HG03575 (cell line): Measurements from ENCODE around the gene ANKFY1.
"Not testable (repeated sequence)": the region's sequence is repeated elsewhere in the genome, so short reads cannot be mapped to it uniquely, and the experiment has no call there.

ENCODE experiments used
- ATAC-seq: cut with Tn5 transposase; IDR thresholded peaks from one replicate; pipeline ENCODE4 v1.9.1; 2021; ENCODE audit not compliant: unreplicated experiment, insufficient number of reproducible peaks, low FRiP score; ENCODE audit errors: extremely low read depth

Gene ANKFY1

DNA sequence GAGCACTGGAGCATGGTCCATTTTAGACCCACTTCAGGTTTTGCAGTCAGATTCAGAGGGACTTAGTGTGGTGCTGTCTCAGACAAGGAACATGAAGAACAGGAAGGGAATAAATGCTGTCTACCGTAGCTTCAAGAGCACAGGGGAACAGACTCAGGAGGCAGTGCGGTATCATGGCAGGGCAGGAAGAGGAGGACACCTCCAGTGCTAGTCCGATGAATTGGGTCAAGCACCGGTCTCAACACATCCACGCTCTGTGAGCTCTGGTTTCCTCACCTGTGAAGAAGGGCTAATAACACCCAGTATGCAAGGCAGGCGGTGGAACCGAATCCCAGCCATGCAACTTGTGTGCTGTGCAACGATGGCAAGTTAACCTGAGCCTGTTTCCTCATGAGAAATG, 3.6 kb upstream of the ANKFY1 start:
- no peak for ATAC-seq

DNA sequence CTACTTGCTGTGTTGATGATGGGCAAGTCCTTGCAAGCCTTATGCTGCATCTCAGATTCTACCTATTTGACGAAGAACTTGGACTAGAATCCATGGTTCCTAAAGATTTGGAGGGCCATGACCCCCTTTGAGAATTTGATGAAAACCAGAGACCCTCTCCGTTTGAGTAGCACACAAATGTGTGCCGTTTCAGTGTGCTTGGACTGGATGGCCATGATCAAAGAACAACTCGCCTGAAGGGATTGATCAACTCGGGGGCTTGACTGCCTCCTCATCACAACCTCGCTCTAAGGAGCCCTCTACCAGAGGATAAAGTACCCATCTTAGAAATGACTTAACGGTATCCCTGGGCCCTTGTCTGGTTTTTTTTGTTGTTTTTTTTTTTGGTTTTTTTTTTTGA, 2.8 kb upstream of the ANKFY1 start:
- no peak for ATAC-seq

- ATAC-seq, result no peak
Observed at GRCh38 chr17:4262703-4263102, 1.1 kb downstream of the ANKFY1 start.

- no peak for ATAC-seq
Observed at GRCh38 chr17:4261452-4261851, 2.3 kb downstream of the ANKFY1 start.

GRCh38 chr17:4258867-4259266, 4.9 kb downstream of the ANKFY1 start:
- no peak for ATAC-seq

DNA sequence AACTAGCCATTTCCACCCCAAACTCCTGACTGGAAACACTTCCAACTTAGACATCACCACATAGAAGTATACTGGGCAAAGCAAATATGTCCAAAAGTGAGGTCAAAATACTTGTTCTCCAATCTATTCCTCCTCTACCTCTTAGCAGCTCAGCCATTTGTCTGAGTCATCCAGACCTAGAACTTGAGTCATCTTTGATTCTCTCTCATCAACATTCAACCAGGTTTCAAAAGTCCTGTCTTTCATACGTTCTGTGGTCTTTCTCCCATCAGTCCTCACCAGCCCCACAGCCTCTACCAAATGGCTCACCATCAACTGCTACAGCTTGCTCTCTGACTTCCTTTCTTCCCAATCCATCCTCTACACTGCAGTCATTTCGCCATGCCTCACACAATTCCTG, 6.8 kb downstream of the ANKFY1 start:
- ATAC-seq, result no peak

- not testable (repeated sequence) for ATAC-seq
Observed at GRCh38 chr17:4255271-4255670, 8.5 kb downstream of the ANKFY1 start.

DNA sequence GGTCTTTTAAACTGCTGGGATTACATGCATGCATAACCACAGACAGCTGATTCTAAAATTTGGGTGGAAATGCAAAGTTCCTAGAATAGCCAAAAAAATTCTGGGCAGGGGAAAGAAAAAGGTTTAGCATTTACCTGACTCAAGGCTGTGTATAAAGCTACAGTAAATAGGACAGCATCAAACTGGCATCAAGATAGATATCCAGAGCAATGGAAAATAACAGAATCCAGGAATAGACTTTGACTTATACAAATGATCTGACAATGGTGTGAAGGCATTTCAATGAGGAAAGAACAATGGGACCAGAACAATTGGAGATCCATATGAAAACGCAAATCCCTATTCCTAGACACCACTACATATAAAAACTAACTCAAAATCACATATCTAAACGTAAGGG, 12.9 kb downstream of the ANKFY1 start:
- ATAC-seq, result no peak

DNA sequence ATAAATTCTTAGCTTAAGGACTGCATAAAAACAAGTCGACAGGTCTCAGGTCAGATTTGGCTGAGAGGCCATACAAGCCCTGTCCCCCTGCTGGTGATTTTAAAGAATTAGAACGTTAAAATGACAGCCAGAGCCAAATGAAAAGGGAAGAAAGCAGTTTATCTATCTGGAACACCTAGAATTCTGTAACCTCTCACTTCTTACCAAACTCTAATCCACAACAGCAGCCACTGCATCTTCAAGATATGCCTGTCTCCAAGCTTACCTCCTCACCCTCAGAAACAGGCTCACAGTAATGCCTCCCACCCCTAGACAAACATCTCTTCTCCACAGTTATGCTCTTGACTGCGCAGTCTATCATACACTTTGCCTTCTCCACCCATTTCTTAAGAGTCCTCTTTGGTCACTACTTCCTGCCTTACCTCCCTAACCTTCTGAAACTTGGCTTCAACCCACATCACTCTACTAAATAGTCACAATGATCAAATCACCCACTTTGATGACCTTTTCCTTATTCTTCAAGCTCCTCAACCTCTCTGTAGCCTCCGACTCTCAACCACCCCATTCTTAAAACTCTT, 14.2 kb downstream of the ANKFY1 start:
- no peak for ATAC-seq

- no peak for ATAC-seq
Observed at GRCh38 chr17:4248504-4249277, 15.1 kb downstream of the ANKFY1 start.

DNA sequence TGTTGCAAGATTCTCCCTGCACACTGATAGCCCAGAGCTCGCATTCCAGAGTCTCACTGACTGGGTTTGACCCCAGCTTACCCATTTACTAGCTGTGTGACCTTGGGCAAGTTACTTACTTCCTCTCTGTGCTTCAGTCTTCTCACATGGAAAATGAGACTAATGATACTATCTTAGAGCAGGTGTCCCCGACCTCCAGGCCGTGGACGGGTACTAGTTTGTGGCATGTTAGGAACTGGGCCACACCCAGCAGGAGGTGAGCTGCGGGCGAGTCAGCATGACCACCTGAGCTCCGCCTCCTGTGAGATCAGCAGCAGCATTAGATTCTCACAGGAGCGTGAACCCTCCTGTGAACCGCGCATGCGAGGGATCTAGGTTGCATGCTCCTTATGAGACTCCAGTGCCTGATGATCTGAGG, 15.8 kb downstream of the ANKFY1 start:
- no peak for ATAC-seq

DNA sequence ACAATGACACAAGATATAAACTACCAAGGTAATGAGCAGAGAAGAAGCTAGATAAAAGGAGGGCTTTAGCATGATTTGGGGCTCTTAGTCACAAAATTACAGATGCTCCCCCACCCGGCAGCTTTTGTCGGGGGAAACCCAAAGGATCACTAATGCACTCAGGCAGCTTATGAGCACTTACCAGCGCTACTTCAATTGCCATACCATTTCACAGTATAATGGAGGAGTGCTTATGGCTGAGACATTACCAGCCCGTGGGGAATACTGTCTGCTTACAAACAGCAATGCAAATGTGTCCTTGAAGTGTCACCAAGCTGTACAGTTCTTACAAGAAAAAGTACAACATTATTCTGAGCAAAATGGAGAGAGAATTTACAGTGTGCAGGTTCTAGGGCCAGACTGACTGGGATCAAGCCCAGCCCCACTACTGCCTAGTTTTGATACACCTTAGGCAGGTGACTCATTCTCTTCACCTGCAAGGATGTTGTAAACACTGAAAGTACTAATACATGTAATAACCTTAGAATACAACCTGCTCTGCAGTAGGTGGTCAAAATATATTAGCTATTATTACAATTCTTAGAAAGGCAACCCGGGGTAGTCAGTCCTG, 16.3 kb downstream of the ANKFY1 start:
- ATAC-seq, result no peak

DNA sequence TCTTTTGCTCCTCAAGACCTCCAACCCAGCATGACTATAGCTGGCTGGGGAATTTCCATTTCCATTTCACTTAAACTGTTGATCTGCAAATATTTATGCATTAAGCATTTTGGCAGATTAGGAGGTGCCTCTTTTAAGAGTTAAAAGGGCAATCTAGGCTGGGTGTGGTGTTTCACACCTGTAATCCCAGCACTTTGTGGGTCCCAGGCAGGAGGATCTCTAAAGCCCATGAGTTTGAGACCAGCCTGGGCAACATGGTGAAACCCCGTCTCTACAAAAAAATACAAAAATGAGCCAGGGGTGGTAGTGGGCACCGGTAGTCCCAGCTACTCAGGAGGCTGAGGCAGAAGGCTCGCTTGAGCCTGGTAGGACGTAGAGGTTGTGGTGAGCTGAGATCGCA, 17.1 kb downstream of the ANKFY1 start:
- no peak for ATAC-seq

- ATAC-seq, result no peak
Observed at GRCh38 chr17:4241535-4241934, 22.2 kb downstream of the ANKFY1 start.

GRCh38 chr17:4236456-4236855, 27.3 kb downstream of the ANKFY1 start:
- no peak for ATAC-seq

DNA sequence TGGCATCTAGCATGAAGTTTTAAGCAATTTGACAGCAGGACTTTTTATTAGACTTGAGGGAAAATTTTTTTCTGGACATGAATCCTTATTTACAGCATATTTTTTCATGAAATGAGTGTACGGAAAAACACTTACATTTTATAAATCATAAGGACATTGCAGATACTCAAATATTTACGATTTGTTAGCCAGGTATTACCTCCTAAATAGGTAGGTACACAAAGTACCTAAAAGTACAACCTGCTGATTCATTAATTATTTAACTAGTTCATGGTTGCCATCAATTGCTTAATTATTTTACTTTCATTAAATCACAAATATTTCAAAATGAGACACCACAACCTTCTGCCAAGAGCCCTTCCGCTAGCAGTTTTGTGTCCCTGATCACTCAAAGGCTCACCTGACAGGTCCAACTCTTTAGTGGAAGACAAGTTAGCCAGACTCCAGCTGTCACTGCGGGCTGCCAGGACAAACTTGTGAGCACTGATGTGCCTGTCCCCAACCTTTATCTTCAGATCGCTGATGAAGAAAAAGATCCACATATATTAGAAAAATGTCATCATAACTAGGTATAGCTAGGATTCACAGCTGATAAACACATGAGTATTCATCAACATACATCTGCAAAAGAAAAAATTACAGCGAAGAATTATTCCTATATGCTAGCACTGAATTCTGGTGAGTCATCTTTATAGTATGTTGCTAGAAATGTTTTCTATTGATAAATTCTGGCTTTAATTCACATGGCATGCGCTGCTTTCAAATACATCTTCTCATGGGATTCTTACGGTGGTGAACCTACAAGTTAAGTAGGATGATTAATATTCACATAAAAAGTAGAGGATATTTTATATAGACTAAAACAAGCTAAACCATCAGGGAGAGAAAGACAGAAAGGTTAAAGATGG, 28.2 kb downstream of the ANKFY1 start:
- ATAC-seq, result no peak

GRCh38 chr17:4234401-4234800, 29.4 kb downstream of the ANKFY1 start:
- ATAC-seq, result no peak

DNA sequence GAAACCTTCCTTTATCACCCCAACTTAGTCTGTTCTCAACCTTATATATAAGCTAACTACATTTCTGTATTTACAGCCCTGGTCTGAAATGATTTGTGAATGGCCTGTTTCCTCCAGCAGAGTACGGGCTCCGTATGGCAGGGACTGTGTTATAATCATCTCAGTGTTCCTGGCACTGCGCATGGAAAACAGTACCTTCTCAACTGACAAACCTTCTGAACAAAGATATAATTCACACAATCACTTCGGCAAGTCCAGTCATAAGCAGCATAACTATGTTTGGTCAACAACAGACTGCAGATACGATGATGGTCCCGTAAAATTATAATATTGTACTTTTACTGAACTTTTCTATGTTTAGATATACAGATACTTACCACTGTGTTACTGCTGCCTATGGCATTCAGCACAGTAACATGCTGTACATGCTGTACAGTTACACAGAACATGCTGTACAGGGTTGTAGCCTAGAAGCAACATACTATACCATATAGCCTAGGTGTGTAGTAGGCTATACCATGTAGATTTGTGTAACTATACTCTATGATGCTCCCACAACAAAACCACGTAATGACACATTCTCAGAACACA, 30.0 kb downstream of the ANKFY1 start:
- no peak for ATAC-seq

DNA sequence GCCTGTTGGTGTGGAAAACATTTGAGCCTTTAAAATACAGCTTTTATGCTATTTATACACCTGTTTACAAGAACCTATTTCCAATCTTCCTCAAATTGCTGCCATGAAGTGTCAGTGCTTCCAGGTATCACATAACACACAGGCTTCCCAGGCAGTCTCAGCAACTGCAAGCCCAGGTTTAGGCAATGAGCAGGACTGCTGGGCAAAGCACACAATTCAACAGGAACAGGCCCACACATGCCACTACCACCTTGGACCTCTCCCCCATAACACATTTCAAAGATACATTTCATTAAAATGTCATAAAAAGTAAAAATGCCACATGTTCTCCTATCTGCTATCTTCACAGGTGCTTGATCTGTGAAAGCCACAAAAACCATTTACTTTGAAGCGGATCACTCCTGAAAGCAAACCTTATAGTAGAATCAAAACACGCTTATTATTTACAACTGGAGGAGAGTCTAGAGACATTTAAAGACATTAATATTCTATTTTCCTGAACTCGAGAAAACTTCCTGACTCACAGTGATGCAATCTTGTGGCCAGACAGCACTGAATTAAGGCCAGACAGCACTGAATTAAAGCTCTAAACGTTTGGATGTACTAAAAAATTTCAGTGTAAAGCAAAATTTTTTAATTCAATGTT, 31.5 kb downstream of the ANKFY1 start:
- ATAC-seq, result no peak
